HG03095 (cell line): Measurements from ENCODE around the gene ATG2B.

Experiments
- ATAC-seq: cut with Tn5 transposase; IDR thresholded peaks from one replicate; pipeline ENCODE4 v1.9.1; 2021; ENCODE audit warnings: moderate library complexity; ENCODE audit not compliant: unreplicated experiment

Gene ATG2B

GRCh38 chr14:96274122-96274521 is 89.0 kb downstream of the ATG2B start:
- ATAC-seq: no peak

- no peak for ATAC-seq
These were observed 89.5 kb downstream of the ATG2B start for GRCh38 chr14:96273629-96274028.

- no peak for ATAC-seq
These were observed 90.2 kb downstream of the ATG2B start for GRCh38 chr14:96272777-96273473.

GRCh38 chr14:96271421-96271762 is 91.7 kb downstream of the ATG2B start:
- no peak for ATAC-seq

- no peak for ATAC-seq
These were observed 92.3 kb downstream of the ATG2B start for GRCh38 chr14:96270565-96271420.

GRCh38 chr14:96269359-96269710 is 93.8 kb downstream of the ATG2B start:
- ATAC-seq: no peak

GRCh38 chr14:96268431-96269358 is 94.4 kb downstream of the ATG2B start:
- no peak for ATAC-seq

- no peak for ATAC-seq
These were observed 95.2 kb downstream of the ATG2B start for GRCh38 chr14:96267916-96268315.

- no peak for ATAC-seq
These were observed 95.8 kb downstream of the ATG2B start for GRCh38 chr14:96267336-96267735.

- ATAC-seq: no peak
These were observed 97.6 kb downstream of the ATG2B start for GRCh38 chr14:96265383-96266095.

GRCh38 chr14:96264853-96265252 is 98.3 kb downstream of the ATG2B start:
- ATAC-seq: no peak

GRCh38 chr14:96264200-96264553 is 99.0 kb downstream of the ATG2B start:
- ATAC-seq: no peak

- ATAC-seq: no peak
These were observed 99.6 kb downstream of the ATG2B start for GRCh38 chr14:96263347-96264199.

- ATAC-seq: no peak
These were observed 101.1 kb downstream of the ATG2B start for GRCh38 chr14:96261772-96262655.

GRCh38 chr14:96261053-96261452 is 102.1 kb downstream of the ATG2B start:
- no peak for ATAC-seq

GRCh38 chr14:96260341-96260821 is 102.8 kb downstream of the ATG2B start:
- ATAC-seq: no peak

- ATAC-seq: no peak
These were observed 105.2 kb downstream of the ATG2B start for GRCh38 chr14:96257900-96258299.

GRCh38 chr14:96257056-96257455 is 106.1 kb downstream of the ATG2B start:
- ATAC-seq: no peak

GRCh38 chr14:96256407-96256806 is 106.7 kb downstream of the ATG2B start:
- no peak for ATAC-seq
